Stimulated activated CD4-positive, alpha-beta T cell treated with anti-CD3 and anti-CD28 coated beads, Interleukin-1b, Interleukin-23, amount 100 ng/mL, for 24 hours (primary cell): Measurements from ENCODE around the gene YTHDF2.

Experiments used
- DNase-seq, 4 experiments: peaks; one replicate each; pipeline ENCODE4 v3.0.0-alpha.2; 2020; ENCODE audit warnings: low read depth in 4 of 4, low spot score in 1 of 4

YTHDF2 gene

DNA sequence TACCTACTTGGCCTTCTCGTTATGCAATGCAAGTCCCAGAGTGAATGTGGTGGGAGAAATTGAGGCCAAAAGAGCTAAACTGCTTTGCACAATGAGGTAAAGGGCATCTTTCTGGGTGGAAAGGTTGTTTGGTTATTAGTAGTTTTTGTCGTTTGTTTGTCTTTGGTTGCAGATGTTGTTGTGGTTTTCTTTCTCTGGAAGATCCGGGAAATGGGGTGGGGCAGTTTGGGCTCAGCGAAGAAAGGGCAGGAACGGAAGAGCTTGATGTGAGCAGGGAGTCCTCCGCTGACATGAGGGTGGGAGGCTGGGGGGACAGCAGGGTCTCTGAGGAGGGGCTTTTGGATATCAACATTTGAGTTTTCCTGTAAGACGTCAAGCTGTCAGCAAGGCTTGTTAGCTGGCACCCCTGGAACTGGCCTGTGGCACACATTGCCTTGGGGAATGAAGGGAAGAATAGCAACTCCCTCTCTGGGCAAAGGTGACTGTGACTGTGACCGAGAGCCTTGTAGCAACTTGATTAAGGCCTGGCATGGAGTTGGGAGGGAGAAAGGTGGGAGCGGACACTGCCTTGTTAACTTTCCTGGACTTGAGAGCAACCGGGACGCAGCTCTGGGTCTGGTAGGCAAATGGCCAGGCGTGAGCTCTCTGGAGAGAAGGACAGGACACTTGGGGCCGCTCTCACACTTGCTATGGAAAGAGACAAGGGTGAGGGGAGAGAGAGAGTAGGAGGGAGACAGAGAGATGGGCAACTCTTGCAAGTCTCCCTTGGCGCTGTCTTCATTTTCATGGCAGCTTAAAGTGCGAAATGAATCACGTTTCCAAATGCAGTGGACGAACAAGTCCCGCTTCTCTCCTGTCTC, 59.8 kb downstream of the YTHDF2 start:
- no peak for DNase-seq

DNA sequence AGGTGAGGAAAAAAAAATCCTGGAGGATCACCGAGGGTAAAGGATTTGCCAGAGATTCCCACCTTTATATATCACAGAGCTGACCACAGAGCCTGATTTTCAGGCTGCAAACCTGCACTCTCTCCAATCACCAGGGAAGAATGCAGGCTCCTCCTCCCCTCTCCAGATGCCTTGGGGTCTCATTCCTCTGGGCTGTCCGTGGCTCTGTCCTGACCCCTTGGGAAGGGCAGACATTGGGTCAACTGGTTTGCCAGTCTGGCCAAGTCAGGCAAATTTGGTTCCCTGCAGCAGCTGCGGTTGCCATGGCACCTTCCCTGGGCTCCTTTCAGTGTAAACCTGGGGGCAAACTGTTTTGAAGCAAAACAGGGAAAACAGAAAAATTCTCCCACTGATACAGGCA, 63.6 kb downstream of the YTHDF2 start:
- DNase-seq: no peak

DNA sequence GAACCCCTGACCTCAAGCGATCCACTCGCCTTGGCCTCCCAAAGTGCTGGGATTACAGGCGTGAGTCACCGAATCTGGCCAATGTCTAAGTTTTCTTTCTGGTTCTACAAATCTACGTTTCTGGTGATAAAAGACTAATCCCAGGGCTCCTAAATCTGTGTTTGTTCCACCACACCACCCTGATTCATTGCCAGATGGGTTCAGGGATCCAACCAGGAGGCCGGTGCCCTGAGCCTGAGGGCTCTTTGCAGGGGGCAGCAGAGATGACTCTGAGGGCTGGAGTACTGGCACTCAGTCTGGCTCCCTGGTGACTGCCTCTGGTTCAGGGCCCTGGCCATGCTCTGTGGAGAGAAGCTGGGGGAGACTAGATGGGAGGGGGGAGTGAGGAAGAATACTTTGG, 64.7 kb downstream of the YTHDF2 start:
- no peak for DNase-seq

DNA sequence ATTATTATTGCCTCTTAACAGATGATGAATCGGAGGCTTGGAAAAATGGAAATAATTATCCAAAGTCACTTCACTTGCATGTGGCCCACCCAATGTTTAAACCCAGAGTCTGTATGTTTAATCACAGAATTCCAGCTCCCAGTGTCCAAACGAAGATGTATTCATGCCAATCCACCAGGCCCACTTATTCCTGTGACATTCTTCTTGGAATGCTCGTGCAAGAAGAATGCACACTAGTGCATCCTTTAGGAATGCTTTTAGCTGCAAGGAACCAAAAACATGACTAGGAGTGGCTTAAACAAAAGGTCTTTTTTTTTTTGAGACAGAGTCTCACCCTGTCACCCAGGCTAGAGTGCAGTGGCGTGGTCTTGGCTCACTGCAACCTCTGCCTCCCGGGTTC, 66.3 kb downstream of the YTHDF2 start:
- DNase-seq: no peak

DNA sequence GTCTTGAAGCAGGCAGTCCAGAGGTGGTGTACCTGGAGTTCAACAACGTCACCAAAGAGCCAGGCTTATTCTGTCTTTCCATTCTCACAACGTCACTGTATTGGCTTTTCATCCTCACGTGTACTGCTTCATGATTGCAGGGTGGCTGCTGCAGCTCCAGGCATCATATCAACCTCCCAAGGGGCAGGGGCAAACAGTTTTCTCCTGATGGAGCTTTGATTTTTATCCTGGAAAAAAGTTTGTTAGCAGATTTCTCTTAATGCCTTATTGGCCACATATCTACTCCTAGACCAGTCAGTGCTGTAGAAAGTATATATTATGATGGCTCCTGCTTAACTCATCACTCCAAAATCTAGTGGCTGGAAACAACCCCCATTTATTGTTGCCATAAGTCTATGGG, 66.9 kb downstream of the YTHDF2 start:
- no peak for DNase-seq

DNA sequence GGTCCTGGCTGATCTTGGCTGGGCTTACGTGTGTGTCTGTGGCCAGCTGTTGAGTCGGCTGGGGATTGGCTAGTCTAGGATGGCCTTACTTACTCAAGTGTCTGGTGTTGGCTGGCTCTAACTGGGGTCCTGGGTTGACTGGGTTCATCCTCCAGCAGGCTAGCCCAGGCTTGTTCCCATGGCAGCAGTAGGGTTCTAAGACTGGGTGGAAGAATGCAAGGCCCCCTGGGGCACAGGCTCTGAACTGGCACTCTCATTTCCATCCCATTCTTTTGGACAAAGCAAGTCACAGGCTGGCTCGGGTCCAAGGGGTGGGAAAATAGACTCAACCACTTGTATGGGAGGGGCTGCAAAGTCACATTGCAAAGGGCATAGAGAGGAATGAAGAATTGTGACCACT, 67.3 kb downstream of the YTHDF2 start:
- DNase-seq: no peak

DNA sequence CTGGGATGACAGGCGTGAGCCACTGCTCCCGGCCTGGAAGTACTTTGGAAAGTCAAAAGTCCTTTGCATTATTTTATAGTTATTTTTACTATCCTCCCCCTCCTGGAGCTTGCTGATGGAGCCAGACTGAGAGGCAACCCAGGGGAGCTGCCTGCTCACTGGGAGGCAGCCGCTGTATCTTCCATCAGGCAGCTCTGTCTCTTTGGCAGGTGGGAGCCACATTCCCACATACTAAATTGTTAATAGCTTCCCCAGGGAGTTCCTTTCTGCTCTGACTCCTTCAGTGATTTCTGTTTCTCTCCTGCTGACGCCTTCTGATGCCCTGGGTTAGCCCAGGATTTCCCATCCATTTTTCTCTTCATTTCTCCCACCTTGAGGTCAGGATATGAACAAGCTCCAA, 70.3 kb downstream of the YTHDF2 start:
- no peak for DNase-seq

DNA sequence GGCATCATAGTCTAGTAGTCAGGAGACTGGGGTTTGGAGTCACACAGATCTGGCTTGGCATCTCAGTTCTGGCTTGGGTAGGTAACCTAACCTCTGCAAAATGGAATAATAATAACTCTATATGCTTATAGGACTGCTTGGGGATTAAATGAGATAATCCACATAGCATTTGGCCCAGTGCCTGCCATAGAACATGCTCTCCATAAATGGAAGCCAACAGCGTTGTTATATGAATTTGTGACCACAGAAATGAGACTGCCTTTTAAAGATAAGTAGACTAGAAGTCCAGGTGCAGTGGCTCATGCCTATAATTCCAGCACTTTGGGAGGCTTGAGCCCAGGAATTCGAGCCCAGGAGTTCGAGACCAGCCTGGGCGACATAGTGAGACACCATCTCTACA, 71.2 kb downstream of the YTHDF2 start:
- DNase-seq: no peak

DNA sequence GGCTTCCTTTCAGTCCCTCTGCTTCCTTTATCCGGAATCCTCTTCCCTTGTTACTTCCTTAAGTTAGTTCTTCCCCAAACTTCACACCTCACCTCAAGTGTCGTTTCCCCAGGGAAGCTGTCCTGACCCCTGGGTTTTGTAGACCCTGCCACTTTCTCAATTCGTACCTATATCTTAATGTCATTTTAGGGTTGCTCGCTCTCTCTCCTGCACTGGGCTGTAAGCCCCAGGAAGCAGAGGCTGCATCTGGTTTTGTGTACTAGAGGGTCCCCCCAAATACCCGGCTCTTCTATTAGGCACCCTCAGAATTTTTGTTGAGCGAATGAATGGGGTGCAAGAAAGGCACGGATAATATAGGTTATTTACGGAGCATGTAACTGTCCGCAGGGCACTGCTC, 74.6 kb downstream of the YTHDF2 start:
- DNase-seq: no peak

DNA sequence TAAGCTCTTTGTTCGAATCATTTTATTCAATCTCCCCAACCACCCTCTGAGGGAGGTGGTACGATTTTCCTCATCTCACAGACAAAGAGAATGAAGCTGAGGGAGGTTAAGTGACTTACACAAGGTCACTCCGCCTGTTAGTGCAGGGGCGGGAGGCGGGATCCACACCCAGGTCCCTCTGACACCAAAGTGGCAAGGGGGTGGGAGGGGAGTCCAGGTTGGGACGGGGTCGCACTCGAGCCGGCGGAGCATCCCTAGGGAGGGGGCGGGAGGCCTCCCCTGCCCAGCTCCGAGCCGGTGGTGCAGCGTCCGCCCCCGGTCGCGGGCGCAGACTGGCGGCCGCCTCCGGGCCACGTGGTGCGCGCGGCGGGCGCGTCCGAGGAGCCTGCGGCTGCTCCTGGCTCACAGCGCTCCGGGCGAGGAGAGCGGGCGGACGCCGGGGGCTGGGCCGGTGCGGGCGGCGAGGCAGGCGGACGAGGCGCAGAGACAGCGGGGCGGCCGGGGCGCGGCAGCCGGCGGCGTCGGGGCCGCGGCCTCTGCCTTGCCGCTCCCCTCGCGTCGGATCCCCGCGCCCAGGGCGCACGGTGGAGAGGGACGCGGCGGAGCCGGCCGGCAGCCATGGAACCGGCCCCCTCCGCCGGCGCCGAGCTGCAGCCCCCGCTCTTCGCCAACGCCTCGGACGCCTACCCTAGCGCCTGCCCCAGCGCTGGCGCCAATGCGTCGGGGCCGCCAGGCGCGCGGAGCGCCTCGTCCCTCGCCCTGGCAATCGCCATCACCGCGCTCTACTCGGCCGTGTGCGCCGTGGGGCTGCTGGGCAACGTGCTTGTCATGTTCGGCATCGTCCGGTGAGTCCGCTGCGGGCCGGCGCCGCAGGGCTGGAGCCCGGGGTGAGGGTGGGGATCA, 75.3 kb downstream of the YTHDF2 start, which contains the start of gene OPRD1:
Gene OPRD1, plus strand, starts transcription at position 405 of the 903 bp plus-strand sequence. Its CDS starts 214 bp downstream, at position 619.
- no peak for DNase-seq

DNA sequence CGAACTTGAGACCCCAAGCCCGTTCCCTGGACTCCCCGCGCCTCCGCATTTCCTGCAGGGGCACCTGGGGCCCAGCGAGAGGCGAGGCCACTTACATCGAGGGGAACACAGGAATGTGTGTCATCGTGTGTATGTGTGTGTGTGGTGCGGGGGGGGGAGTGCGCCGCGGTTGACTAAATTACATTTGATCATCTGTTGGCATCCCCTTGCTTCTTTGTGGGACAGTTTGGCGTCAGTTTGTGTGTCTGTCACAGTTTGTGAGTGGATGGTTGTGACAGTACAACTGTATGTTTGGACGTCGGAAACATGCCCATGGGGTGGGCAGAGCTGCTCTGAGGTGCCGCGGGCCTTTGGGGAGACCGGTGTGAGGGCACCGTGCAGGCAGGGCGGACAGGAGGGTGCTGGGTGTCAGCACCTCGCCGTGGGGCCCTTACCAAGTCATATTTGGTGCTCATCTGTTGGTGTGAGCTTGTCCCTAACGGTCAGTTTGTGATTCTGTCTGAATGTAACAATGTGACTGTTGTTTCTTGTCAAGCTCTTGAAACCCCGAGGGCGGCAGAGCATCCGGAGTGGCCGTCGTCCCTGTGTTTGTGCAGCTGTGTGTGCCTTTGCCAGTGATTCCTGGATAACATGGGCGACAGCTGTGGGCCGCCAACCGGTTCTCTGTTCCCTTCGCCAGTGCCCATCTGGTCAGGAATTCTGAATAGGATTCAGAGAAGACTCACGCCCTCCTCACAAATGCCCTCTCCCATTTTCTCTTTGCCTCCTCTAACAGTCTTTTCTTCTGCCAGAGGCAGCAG, 76.1 kb downstream of the YTHDF2 start:
- no peak for DNase-seq

DNA sequence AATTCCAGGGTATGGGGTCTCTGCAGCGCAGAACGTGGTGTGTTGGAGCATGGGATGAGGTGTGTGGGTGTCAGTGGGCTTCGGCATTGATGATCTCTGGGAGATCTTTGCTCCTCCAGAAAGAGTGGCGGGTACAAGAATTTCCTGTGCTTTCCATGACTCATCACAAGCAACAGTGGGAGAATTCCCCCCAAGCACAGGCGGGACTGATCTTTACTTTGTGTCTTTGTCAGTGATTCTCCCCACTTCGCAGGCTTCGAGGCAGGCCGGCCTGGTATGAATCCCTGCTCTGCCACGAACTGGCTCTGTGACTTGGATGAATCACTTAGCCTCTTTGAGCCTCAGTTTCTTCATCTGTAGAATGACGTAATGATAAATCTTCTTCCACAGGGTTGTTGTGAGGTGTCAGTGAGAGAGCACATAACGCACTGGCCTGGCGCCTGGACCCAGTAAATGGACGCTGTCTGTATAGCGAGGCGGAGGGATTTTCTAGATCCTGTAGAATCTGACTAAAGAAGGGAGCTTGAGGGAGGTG, 77.3 kb downstream of the YTHDF2 start:
- DNase-seq: no peak

DNA sequence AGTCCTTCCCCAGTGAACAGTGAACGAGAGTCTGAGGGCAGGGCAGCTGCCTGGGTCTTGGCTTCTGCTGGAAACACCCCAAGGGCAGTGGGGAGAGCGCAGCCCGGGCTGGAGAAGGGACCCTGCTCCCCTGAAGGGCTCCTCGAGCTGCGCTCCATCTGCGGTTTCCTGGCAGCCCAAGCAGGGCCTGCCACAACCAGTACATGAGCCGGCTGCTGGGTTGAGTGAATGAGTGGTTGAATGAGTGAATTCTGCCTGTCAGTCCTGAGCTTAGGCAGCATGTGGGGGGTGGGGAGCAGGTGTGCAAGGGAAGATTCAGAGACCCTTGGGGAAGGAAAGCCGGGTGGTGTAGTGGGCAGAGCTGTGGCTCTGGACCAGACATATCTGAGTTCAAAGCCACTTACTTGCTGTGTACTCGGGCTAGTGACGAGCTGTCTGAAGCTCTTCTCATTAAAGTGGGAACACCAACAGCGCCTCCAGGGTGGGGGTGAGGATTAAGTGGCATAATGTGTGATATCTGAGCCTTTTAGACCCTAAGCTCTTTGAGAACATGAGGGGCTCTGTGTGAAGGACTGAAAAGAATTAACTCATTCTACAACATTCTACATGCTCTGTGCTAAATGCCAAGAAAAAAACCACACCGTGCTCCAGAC, 78.9 kb downstream of the YTHDF2 start:
- no peak for DNase-seq

DNA sequence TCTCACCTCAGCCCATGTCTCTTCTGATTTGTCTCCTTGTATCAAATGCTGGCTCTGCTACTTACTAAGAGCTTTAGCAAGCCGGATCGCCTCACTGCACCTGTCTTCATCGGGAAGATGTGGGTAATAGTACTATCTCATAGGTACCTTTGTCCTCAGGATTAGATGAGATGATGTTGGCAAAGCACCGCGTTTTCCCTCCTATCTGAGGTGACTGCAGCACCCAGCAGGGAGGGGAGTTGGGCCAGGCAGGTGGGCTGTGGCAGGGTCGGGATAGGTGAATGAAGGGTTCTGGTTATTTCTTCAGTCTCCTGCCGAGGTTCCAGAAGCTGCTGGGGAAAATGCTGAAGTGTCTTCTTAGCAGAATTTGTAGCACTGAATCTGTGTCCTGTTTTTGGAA, 80.4 kb downstream of the YTHDF2 start:
- no peak for DNase-seq

DNA sequence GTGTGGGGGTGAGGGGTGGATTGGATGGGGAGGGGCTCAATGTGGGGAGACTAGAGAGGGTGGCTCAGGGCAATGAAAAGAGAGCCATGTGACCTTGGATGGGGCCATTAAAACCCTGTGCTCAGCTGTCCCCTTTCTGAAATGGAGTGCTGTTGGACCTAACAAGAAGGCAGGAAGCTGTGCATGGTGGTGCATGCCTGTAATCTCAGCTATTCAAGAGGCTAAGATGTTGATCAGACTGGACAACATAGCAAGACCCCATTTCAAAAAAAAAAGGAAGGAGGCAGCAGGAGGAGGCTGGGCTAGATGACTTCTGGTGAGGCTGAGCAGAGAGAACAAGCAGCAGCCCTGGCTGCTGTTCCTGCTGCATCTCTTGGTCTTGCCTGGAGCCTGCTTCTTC, 82.3 kb downstream of the YTHDF2 start:
- DNase-seq: no peak
